ENCODE results near the gene WDR36.
"Not testable (repeated sequence)": the region's sequence is repeated elsewhere in the genome, so short reads cannot be mapped to it uniquely, and the experiment has no call there.

Gene WDR36

DNA sequence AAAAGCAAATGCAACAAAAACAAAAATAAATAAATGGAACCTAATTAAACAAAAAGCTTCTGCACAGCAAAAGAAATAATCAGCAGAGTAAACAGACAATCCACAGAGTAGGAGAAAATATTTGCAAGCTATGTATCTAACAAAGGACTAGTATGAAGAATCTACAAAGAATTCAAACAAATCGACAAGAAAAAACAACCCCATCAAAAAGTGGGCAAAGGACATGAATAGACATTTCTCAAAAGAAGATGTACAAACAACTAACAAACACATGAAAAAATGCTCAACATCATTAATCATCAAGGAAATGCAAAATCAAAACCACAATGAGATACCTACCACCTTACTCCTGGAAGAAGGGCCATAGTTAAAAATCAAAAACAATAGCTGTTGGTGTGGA lies 49.3 kb downstream of the WDR36 start:
- H3K9ac ChIP-seq (ENCODE audit: low read depth, low read length); H3K9me3 ChIP-seq (replicated peaks; ENCODE audit: low read length); H3K4me3 ChIP-seq (ENCODE audit: low read length); H3K36me3 ChIP-seq (ENCODE audit: insufficient read depth, low read length); H3K4me2 ChIP-seq (ENCODE audit: low read length); H3K27me3 ChIP-seq (ENCODE audit: control insufficient read depth, insufficient read depth, low read length): not testable (repeated sequence)
- peaks cover 19% of the 10 kb centered on the region for H3K4me1 ChIP-seq (ENCODE audit: control insufficient read depth, insufficient read depth, low read length)

DNA sequence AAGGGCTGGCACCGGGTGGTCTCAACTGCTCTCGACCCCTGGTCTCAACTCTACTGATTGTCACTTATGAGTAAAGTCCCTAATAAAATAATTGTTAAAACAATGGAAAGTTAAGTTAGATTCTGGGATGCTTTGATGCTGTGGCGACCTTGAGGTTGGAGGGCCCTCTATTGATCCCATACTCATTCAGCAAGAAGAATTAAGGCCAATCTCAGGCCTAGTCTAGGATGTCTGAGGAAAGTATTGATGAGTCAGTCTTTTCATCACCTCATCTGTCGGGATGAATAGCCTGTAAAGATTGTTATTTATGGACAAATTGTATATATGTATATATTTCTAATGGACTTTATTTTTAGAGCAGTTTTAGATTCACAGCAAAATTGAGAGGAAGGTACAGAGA lies 50.8 kb downstream of the WDR36 start:
- Histone ChIP-seq H3K4me3 (ENCODE audit: low read length) (no peak overlapping the region), H3K36me3 (ENCODE audit: insufficient read depth, low read length) (no peaks in the 10 kb centered on the region), H3K9ac (ENCODE audit: low read depth, low read length) (no peak overlapping the region), H3K4me2 (ENCODE audit: low read length) (no peak overlapping the region), H3K9me3 (replicated peaks; ENCODE audit: low read length) (no peaks in the 10 kb centered on the region), H3K4me1 (ENCODE audit: control insufficient read depth, insufficient read depth, low read length) (peaks cover 18% of the 10 kb centered on the region), H3K27me3 (ENCODE audit: control insufficient read depth, insufficient read depth, low read length) (no peaks in the 10 kb centered on the region)

DNA sequence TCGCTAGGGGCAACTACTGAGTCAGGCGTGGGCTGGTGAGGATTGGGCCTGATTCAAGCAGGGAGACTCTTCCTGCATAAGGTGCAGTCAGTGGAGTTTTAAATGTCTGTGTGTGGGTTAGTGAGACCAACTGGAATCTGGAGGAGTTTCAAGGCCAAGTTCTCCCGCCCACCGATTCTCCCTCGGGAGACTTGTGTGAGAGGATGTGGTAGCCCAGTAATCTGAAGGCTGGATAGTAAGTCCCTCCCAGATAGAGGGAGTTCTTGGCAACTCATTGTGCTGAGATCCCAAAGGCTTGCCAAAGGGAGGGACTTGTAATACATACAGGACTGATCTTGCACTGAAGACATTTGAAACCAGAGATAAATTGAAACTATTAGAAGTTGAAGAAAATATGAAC lies 51.8 kb downstream of the WDR36 start:
- no peaks in the 10 kb centered on the region for H3K9me3 ChIP-seq (replicated peaks; ENCODE audit: low read length)
- peak overlapping the region; percentile 44 for H3K4me2 ChIP-seq (ENCODE audit: low read length)
- H3K4me3 ChIP-seq (ENCODE audit: low read length): no peak overlapping the region
- no peaks in the 10 kb centered on the region for H3K36me3 ChIP-seq (ENCODE audit: insufficient read depth, low read length)
- no peaks in the 10 kb centered on the region for H3K27me3 ChIP-seq (ENCODE audit: control insufficient read depth, insufficient read depth, low read length)
- H3K9ac ChIP-seq (ENCODE audit: low read depth, low read length): no peak overlapping the region
- peaks cover 18% of the 10 kb centered on the region for H3K4me1 ChIP-seq (ENCODE audit: control insufficient read depth, insufficient read depth, low read length)

DNA sequence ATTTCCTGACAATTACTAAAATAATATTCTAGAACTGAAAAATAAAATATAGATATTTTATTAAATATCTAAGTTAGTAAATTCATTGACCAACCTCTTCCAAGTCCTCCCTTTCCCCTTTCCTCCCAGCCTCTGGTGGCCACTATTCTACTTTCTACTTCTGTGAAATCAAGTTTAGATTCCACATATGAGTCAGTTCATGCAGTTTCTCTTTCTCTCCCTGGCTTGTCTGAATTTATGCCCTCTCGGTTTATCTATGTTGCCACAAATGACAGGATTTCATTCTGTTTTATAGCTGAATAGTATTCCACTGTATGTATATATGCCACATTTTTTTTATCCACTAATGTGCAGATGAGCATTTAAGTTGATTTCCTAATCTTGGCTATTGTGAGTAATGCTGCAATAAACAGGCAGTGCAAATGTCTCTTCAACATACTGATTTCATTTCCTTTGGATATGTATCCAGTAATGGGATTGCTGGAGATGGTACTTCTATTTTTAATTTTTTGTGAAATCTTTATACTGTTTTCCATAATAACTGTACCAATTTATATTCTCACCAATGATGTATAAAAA lies 52.3 kb downstream of the WDR36 start:
- H3K4me3 ChIP-seq (ENCODE audit: low read length): no peak overlapping the region

DNA sequence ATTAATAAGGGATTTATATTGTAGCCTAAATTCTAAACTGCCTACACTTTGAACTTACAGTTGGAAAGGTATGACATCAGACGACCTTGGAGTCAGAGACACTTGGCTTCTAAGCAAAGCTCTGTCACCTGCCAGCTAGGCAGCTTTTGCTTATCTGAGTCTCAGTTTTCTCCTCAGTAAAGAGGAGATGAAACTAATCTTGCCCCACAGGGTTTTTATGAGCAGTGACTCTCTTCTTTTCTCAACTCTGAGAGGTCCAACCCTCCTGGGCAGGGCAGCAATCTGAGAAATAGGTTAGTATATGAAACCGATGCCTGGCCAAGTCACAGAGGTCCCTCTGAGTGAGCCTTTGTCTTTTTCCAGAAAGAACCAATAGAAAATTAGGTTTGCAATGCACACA lies 53.9 kb downstream of the WDR36 start:
- H3K4me1 ChIP-seq (ENCODE audit: control insufficient read depth, insufficient read depth, low read length): peaks cover 18% of the 10 kb centered on the region
- H3K27me3 ChIP-seq (ENCODE audit: control insufficient read depth, insufficient read depth, low read length): no peaks in the 10 kb centered on the region
- no peaks in the 10 kb centered on the region for H3K36me3 ChIP-seq (ENCODE audit: insufficient read depth, low read length)
- no peak overlapping the region for H3K4me2 ChIP-seq (ENCODE audit: low read length)
- no peaks in the 10 kb centered on the region for H3K9me3 ChIP-seq (replicated peaks; ENCODE audit: low read length)
- H3K4me3 ChIP-seq (ENCODE audit: low read length): no peak overlapping the region
- no peak overlapping the region for H3K9ac ChIP-seq (ENCODE audit: low read depth, low read length)

More for the DNA sequence above, 52.3 kb downstream of the WDR36 start:
- Histone ChIP-seq H3K4me2 (ENCODE audit: low read length) (peak overlapping the region; percentile 44), H3K9me3 (replicated peaks; ENCODE audit: low read length) (no peaks in the 10 kb centered on the region), H3K4me1 (ENCODE audit: control insufficient read depth, insufficient read depth, low read length) (peaks cover 18% of the 10 kb centered on the region), H3K36me3 (ENCODE audit: insufficient read depth, low read length) (no peaks in the 10 kb centered on the region), H3K27me3 (ENCODE audit: control insufficient read depth, insufficient read depth, low read length) (no peaks in the 10 kb centered on the region), H3K9ac (ENCODE audit: low read depth, low read length) (no peak overlapping the region)

DNA sequence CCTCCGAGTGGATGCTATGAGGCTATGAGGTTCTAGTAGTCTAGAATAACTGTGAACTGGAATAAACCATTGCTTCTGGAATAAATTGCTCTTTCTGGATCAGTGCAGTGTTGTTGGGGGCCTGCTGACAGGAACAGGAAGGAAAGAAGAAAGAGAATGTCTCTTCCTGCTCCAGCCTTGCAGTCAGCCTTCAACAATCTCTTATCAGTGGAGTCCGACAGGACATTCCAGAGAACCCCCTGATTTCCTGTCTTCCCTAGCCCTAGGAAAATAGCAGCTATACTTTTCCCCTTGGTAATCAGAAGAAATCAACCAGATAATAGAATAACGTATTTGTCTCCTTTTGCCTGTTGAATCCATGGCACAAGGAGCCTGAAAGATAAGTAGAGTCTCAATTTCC lies 55.4 kb downstream of the WDR36 start:
- no peaks in the 10 kb centered on the region for H3K27me3 ChIP-seq (ENCODE audit: control insufficient read depth, insufficient read depth, low read length)
- peaks cover 18% of the 10 kb centered on the region for H3K4me1 ChIP-seq (ENCODE audit: control insufficient read depth, insufficient read depth, low read length)
- no peaks in the 10 kb centered on the region for H3K36me3 ChIP-seq (ENCODE audit: insufficient read depth, low read length)
- no peak overlapping the region for H3K4me3 ChIP-seq (ENCODE audit: low read length)
- no peaks in the 10 kb centered on the region for H3K9me3 ChIP-seq (replicated peaks; ENCODE audit: low read length)
- H3K9ac ChIP-seq (ENCODE audit: low read depth, low read length): no peak overlapping the region
- H3K4me2 ChIP-seq (ENCODE audit: low read length): no peak overlapping the region

DNA sequence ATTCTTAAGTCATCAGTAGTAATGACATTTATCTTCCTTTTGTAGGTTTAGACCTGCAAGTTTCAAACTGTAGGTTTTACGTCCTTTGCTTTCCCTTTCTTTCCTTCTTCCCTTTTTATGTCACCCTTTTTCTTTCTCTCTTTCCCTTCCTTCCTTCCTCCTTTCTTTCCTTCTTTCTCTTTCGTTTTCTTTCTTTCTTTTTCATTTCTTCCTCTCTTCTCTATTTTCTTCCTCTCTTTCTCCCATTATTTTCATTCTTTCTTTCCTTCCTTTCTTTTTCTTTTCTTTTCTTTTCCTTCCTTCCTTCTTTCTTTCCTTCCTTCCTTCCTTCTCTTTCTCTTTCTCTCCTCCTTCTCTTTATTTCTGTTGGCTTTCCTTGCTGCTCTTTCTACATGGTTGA lies 59.9 kb downstream of the WDR36 start:
- no peak overlapping the region for H3K4me3 ChIP-seq (ENCODE audit: low read length)
- H3K4me2 ChIP-seq (ENCODE audit: low read length): no peak overlapping the region
- H3K9ac ChIP-seq (ENCODE audit: low read depth, low read length): no peak overlapping the region
- no peaks in the 10 kb centered on the region for H3K36me3 ChIP-seq (ENCODE audit: insufficient read depth, low read length)
- no peaks in the 10 kb centered on the region for H3K27me3 ChIP-seq (ENCODE audit: control insufficient read depth, insufficient read depth, low read length)
- H3K4me1 ChIP-seq (ENCODE audit: control insufficient read depth, insufficient read depth, low read length): no peaks in the 10 kb centered on the region
- no peaks in the 10 kb centered on the region for H3K9me3 ChIP-seq (replicated peaks; ENCODE audit: low read length)

DNA sequence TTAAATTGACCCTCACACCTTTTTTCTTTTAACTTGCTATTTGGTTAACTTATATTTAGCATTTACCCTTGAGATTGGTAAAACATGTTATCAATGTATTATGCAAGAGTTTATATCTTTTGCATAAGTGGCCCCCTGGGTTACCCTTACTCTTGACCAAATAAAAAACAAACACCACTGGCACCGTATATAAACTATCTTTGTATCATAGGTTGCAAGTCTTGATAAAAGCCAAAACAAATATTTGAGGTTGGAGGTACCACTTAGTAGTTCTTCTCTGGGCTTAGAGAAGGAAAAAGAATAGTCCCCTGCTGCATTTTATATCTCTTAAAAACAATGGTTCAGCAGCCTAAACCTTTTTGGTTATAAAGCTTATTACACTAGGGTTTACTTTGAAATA lies 61.3 kb downstream of the WDR36 start:
- Histone ChIP-seq H3K36me3 (ENCODE audit: insufficient read depth, low read length) (no peaks in the 10 kb centered on the region), H3K4me2 (ENCODE audit: low read length) (no peak overlapping the region), H3K9ac (ENCODE audit: low read depth, low read length) (no peak overlapping the region), H3K4me3 (ENCODE audit: low read length) (no peak overlapping the region), H3K27me3 (ENCODE audit: control insufficient read depth, insufficient read depth, low read length) (no peaks in the 10 kb centered on the region), H3K9me3 (replicated peaks; ENCODE audit: low read length) (no peaks in the 10 kb centered on the region), H3K4me1 (ENCODE audit: control insufficient read depth, insufficient read depth, low read length) (peaks cover 3% of the 10 kb centered on the region)

DNA sequence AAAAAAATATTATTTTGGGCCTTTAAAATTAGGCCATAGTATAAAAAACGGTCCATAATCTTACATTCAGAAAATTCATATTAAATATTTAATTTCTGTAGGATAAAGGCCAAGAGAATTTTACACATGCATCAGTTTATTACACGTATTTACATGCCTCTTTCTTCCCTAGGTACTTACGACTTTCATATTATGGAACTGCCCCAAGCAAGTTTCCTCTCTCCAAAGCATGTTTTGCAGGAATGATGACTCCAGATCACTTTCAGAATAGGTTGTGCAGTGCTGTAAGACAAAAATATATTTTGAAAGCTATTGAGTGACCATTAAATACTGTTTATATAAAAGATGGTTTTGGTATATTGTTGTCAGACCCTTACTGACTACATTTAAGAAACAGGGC lies 61.8 kb downstream of the WDR36 start:
- no peak overlapping the region for H3K4me3 ChIP-seq (ENCODE audit: low read length)
- no peak overlapping the region for H3K4me2 ChIP-seq (ENCODE audit: low read length)
- peaks cover 3% of the 10 kb centered on the region for H3K4me1 ChIP-seq (ENCODE audit: control insufficient read depth, insufficient read depth, low read length)
- no peak overlapping the region for H3K9ac ChIP-seq (ENCODE audit: low read depth, low read length)
- H3K27me3 ChIP-seq (ENCODE audit: control insufficient read depth, insufficient read depth, low read length): no peaks in the 10 kb centered on the region
- H3K36me3 ChIP-seq (ENCODE audit: insufficient read depth, low read length): no peaks in the 10 kb centered on the region
- no peaks in the 10 kb centered on the region for H3K9me3 ChIP-seq (replicated peaks; ENCODE audit: low read length)

DNA sequence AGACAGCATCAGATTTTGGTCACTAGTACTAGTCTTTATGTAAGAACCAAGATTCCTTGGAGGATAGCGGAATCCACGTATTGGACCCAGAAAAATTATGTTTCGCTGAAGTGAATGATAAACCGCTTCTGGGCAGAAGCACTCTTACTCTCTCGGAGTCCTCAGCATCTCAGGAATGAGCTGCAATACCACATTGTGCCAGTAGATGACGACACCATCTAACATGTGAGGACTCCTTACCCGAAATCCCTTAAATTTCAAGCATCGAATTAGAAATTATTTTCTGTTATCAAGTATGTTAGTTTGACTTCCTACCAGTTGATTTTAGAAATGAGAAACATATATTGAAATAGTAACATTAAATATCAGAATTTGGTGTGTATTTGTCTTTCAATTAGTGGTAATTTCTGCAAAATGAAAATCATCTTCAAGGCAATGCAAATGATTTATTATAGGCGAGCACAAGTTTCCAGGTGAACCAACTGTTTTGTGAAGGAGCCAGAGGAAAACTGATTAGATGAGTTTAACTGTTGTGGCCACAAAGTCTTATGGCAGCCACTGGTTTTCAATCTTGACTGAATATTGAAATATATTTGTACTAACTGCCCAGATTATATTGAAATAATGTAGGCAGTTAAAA lies 66.1 kb downstream of the WDR36 start:
- Histone ChIP-seq H3K4me3 (ENCODE audit: low read length) (no peak overlapping the region), H3K27me3 (ENCODE audit: control insufficient read depth, insufficient read depth, low read length) (no peaks in the 10 kb centered on the region), H3K36me3 (ENCODE audit: insufficient read depth, low read length) (no peaks in the 10 kb centered on the region), H3K9ac (ENCODE audit: low read depth, low read length) (no peak overlapping the region), H3K4me1 (ENCODE audit: control insufficient read depth, insufficient read depth, low read length) (peaks cover 3% of the 10 kb centered on the region), H3K4me2 (ENCODE audit: low read length) (peak overlapping the region; percentile 59), H3K9me3 (replicated peaks; ENCODE audit: low read length) (no peaks in the 10 kb centered on the region)

DNA sequence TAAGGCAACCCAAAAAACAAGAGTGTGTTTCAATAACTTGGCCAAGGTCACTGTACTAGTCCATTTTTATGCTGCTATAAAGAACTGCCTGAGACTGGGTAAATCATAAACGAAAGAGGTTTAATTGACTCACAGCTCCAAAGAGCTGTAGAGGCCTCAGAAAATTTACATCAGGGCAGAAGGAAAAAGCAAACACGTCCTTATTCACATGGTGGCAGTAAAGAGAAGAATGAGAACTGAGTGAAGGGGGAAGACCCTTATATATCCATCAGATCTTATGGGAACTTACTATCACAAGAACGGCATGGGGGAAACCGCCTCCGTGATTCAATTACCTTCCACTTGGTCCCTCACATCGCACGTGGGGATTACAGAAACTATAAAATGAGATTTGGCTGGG lies 67.7 kb downstream of the WDR36 start:
- Histone ChIP-seq H3K27me3 (ENCODE audit: control insufficient read depth, insufficient read depth, low read length) (no peaks in the 10 kb centered on the region), H3K36me3 (ENCODE audit: insufficient read depth, low read length) (no peaks in the 10 kb centered on the region), H3K4me1 (ENCODE audit: control insufficient read depth, insufficient read depth, low read length) (peaks cover 3% of the 10 kb centered on the region), H3K4me3 (ENCODE audit: low read length) (no peak overlapping the region), H3K9me3 (replicated peaks; ENCODE audit: low read length) (no peaks in the 10 kb centered on the region), H3K4me2 (ENCODE audit: low read length) (no peak overlapping the region), H3K9ac (ENCODE audit: low read depth, low read length) (no peak overlapping the region)

DNA sequence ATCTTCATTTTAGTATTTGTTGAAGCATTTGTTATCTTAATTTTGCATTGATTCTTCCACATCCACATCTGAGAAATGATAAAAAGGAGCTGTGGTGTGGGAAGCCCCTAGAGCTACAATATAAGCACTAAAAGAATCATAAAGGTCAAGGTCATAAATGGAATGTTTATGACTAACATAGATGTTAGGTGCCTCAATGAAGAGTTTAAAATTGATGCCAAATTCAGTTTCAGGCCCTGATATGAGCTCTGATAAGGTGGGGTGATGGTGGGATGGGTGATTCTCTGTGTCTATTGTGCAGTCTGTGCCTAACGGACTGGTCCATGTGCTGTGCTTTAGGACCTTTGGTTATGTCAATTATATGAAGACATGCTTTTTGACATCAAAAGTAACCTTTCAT lies 70.9 kb downstream of the WDR36 start:
- Histone ChIP-seq H3K4me3 (ENCODE audit: low read length) (no peak overlapping the region), H3K36me3 (ENCODE audit: insufficient read depth, low read length) (no peaks in the 10 kb centered on the region), H3K9me3 (replicated peaks; ENCODE audit: low read length) (no peaks in the 10 kb centered on the region), H3K4me1 (ENCODE audit: control insufficient read depth, insufficient read depth, low read length) (no peaks in the 10 kb centered on the region), H3K4me2 (ENCODE audit: low read length) (no peak overlapping the region), H3K9ac (ENCODE audit: low read depth, low read length) (no peak overlapping the region), H3K27me3 (ENCODE audit: control insufficient read depth, insufficient read depth, low read length) (no peaks in the 10 kb centered on the region)

All from skeletal muscle satellite cell (primary cell).